Mucosa of rectum (tissue), 2 donors: ENCODE data around the gene STXBP4.

Experiments used
- H3K27ac ChIP-seq, 2 donors: one replicate each; pipeline ENCODE4 v1.7.0; 2013; ENCODE audit warnings: inconsistent platforms in 2 of 2, low read depth in 2 of 2, low read length in 2 of 2
- H3K27me3 ChIP-seq, 2 donors: one replicate each; pipeline ENCODE4 v1.7.0; 2013; ENCODE audit warnings: low read length in 2 of 2; ENCODE audit not compliant: control insufficient read depth in 2 of 2, insufficient read depth in 2 of 2
- H3K36me3 ChIP-seq, 2 donors: one replicate each; pipeline ENCODE4 v1.7.0; 2013; ENCODE audit warnings: low read length in 2 of 2; ENCODE audit not compliant: control insufficient read depth in 2 of 2, insufficient read depth in 2 of 2
- H3K4me1 ChIP-seq, 2 donors: one replicate each; pipeline ENCODE4 v1.7.0; 2013; ENCODE audit warnings: low read length in 2 of 2, mild to moderate bottlenecking in 1 of 2; ENCODE audit not compliant: control insufficient read depth in 2 of 2, insufficient read depth in 2 of 2
- H3K4me3 ChIP-seq, 2 donors: one replicate each; pipeline ENCODE4 v1.7.0; 2013; ENCODE audit warnings: low read length in 2 of 2
- H3K9ac ChIP-seq, 2 donors: one replicate each; pipeline ENCODE4 v1.7.0; 2013; ENCODE audit warnings: low read length in 2 of 2, low read depth in 1 of 2, mild to moderate bottlenecking in 1 of 2
- H3K9me3 ChIP-seq, 2 donors: one replicate each; pipeline ENCODE4 v1.7.0; 2013; ENCODE audit warnings: low read length in 2 of 2; ENCODE audit not compliant: control insufficient read depth in 2 of 2
- donor health status: healthy.
- donor health status: Normal muscosa, but diverticular disease.

STXBP4 gene

GRCh38 chr17:55158439-55158838 lies 189.9 kb downstream of the STXBP4 start:
- Histone ChIP-seq H3K4me1 (no peaks in the 10 kb centered on the region), H3K9me3 (no peaks in the 10 kb centered on the region), H3K36me3 (no peaks in the 10 kb centered on the region), H3K27ac (no peak overlapping the region), H3K4me3 (no peak overlapping the region), H3K27me3 (no peaks in the 10 kb centered on the region), H3K9ac (no peak overlapping the region)

DNA sequence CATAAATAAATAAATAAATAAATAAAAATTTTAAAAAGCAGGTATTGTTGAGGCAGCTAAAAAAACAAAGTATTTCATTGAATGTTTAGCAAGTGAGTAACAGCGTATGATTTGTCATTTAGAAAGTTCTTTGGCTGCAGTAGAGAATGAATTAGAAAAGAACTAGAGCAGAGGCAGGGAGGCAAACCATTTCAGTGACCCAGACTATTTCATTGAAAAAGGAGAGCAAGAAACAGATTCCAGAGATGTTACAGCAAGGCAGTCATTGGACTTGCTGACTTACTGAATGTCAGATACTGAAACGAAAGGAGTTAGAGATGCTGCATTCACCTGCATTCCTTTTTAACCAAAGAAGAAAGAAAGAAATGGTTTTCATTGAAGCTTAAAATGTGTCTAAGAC lies 190.7 kb downstream of the STXBP4 start:
- Histone ChIP-seq H3K27ac (no peak overlapping the region), H3K36me3 (no peaks in the 10 kb centered on the region), H3K9me3 (no peaks in the 10 kb centered on the region), H3K9ac (no peak overlapping the region), H3K27me3 (no peaks in the 10 kb centered on the region), H3K4me1 (no peaks in the 10 kb centered on the region), H3K4me3 (no peak overlapping the region)

DNA sequence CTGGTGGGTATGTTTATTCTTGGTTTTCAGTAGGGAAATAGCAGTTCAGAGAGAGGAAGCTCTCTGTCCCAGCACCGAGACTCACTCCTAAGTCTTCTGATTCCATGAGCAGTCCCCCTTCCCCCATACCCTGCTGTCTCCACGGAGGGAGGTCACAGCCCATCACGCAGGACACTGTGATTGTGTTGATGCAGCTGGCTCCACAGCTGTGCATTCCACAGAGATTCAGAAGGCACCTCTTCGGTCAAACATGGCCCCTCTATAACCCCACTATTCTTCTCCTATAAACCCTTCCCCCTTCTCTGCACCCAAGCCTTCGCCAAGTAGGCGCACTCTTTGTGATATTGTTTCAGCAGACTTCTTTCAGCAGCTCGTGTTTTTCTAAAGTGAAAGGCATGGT lies 191.9 kb downstream of the STXBP4 start:
- no peaks in the 10 kb centered on the region for H3K9me3 ChIP-seq
- H3K36me3 ChIP-seq: no peaks in the 10 kb centered on the region
- no peak overlapping the region for H3K9ac ChIP-seq
- H3K4me3 ChIP-seq: no peak overlapping the region
- H3K4me1 ChIP-seq: no peaks in the 10 kb centered on the region
- no peak overlapping the region for H3K27ac ChIP-seq
- H3K27me3 ChIP-seq: no peaks in the 10 kb centered on the region

DNA sequence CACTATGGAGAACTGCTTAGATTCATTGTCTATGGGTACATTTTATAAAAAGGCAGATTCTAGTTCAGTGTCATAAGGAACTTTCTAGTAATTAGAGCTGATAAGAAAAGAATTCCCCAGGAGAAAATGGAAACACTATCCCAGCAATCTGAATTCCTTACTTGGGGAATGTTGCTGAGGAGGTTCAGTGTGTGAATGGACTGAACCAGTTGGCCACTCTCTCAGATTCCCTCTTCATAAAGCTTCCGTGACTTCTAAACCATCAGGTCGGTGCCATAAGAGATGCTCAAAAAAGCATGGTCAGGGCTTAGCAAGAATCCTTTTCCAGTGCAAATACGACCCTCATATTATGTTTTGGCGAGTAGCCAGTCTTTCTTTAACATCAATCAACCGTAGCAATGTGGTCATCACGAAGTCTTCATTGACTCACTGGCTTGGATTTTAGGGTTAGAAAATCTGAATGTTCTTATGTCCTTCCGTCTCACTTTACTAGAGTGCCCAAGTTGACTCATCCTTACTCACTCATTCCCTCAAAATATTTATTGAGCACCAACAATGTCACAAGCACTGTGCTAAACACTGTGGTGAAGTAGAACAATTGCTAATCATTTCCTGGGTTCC lies 193.5 kb downstream of the STXBP4 start:
- H3K36me3 ChIP-seq: no peaks in the 10 kb centered on the region
- no peak overlapping the region for H3K9ac ChIP-seq
- no peaks in the 10 kb centered on the region for H3K4me1 ChIP-seq
- H3K9me3 ChIP-seq: no peaks in the 10 kb centered on the region
- H3K27me3 ChIP-seq: no peaks in the 10 kb centered on the region
- H3K4me3 ChIP-seq: no peak overlapping the region
- no peak overlapping the region for H3K27ac ChIP-seq

DNA sequence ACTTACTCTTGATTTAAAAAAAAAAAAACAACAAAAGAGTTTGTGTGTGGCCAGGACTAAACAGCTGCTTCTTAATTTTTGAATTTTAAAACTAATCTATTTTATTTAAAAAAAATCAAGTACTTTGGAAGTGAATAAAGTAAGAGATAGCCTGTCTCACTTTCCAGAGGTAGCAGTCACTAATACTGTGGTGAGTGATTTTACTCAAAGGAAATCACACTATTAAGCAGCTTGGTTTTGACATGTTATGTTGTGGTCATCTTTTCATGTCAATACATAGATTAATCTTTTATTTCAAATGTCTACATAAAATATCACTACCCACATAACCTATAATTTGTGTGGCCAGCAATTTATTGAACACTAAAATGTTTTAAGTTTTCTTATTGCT lies 194.0 kb downstream of the STXBP4 start:
- Histone ChIP-seq H3K36me3 (no peaks in the 10 kb centered on the region), H3K4me3 (no peak overlapping the region), H3K9me3 (no peaks in the 10 kb centered on the region), H3K27me3 (no peaks in the 10 kb centered on the region), H3K9ac (no peak overlapping the region), H3K27ac (no peak overlapping the region), H3K4me1 (peaks cover 0 to 4% of the 10 kb centered on the region in 2 donors)

DNA sequence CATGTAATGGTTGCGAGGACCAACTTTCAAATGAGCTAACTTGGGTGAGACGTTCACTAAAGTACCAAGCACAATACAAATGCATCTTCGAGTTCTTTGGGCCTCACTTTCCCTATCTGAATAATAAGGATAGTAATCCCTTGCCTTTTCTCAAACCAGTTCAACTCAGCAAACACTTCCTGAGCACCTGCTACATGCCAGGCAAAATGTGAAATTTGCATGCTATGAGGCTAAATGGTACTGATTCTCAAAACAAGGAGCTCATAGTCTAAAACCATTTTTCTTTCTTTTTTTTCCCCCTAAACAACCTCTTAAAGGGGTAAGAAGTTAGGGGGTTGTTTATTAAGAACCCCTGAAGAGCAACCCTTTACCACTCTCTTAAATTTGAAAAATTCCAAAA lies 194.8 kb downstream of the STXBP4 start:
- H3K4me1 ChIP-seq: peaks cover 0 to 6% of the 10 kb centered on the region in 2 donors
- no peaks in the 10 kb centered on the region for H3K9me3 ChIP-seq
- H3K36me3 ChIP-seq: no peaks in the 10 kb centered on the region
- H3K9ac ChIP-seq: no peak overlapping the region
- H3K27me3 ChIP-seq: no peaks in the 10 kb centered on the region
- no peak overlapping the region for H3K27ac ChIP-seq
- no peak overlapping the region for H3K4me3 ChIP-seq

DNA sequence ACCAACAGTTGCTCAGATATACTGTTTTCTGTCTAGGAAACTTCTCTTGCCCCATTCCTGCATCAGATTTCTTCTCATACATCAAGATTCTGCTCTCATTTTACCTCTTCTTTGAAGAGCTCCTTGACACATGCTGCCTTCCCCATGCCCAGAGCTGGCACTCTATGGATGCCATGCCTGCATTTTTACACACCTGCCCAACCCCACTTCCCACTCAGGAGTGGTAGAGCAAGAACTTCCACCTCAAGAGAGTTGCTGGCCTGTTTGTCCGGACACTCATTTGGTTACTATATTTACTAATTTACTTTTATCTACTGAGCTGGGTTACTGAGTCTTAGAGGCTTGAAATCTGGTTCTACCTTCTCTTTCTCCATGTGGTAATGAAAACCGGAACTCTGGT lies 197.9 kb downstream of the STXBP4 start:
- H3K9ac ChIP-seq: no peak overlapping the region
- no peak overlapping the region for H3K4me3 ChIP-seq
- H3K27me3 ChIP-seq: no peaks in the 10 kb centered on the region
- H3K36me3 ChIP-seq: no peaks in the 10 kb centered on the region
- H3K4me1 ChIP-seq: peaks cover 0 to 6% of the 10 kb centered on the region in 2 donors
- H3K9me3 ChIP-seq: no peaks in the 10 kb centered on the region
- H3K27ac ChIP-seq: no peak overlapping the region

DNA sequence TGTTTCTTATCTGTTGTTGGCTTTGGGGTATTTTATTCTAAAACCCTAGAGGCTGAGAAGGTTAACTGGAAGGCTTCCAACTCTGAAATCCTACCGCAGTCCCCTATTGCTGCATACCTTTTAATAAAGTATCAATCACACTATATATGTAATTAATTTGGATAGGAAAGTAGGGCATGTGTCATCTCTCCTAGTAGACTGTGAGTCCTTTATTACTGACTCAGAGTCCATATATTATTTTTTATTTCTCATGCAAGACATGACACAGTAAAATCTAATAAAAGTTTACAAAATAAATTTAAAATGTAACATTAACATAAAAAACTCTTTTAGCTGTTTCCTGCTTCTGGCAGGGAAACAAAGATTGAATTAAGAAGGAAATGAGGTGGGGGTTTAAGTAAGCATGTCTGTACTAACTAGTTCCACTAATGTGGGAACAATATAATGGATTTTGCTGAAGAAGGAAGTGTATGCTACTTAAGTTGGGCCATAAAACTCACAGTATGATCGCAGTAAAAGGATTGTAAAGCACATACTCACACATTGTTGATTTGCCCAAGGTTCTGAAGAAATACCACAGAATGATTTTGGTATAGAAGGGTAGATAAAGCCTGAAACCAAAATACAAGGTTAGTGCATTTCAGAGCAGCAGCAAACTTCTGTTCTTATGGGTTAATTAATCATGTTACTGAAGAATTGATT lies 198.6 kb downstream of the STXBP4 start:
- H3K4me1 ChIP-seq: peaks cover 0 to 6% of the 10 kb centered on the region in 2 donors
- no peak overlapping the region for H3K27ac ChIP-seq
- no peak overlapping the region for H3K4me3 ChIP-seq
- no peak overlapping the region for H3K9ac ChIP-seq
- no peaks in the 10 kb centered on the region for H3K9me3 ChIP-seq
- no peaks in the 10 kb centered on the region for H3K27me3 ChIP-seq
- no peaks in the 10 kb centered on the region for H3K36me3 ChIP-seq

DNA sequence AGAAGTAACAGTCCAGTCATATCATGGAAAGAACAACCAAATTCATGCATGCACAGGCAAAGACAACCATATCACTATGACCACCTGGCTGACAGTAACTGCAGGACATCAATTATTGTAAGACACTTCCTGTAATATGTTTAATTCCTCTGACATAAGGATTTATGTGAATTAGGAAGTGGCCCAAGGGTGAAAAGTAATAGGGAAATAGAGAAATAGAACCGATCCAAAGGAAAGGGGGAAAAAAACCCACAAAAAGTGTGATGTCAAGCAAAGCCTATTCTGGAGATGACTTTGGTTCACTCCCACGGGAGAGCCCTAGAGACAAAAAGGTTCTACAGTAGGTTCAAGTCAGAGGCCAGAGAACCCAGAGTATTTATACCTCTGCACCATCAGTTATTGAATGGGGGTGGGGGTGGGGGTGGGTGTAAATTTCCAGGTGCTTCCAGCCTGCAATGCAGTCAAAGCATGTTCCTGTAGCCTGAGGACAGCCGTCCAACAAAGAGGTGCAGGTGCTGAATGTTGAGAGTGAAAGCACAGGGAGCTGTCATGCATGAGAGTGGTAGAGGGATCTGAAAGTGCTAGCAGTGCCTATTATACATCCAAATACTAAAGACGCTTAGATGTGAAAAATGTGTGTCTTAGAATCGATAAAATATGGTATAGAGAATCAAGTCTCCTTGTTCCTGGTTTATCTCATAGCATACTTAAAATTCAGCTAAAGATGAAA lies 200.6 kb downstream of the STXBP4 start:
- peaks cover 0 to 6% of the 10 kb centered on the region in 2 donors for H3K4me1 ChIP-seq
- H3K36me3 ChIP-seq: no peaks in the 10 kb centered on the region
- no peak overlapping the region for H3K9ac ChIP-seq
- H3K9me3 ChIP-seq: no peaks in the 10 kb centered on the region
- H3K4me3 ChIP-seq: no peak overlapping the region
- no peak overlapping the region for H3K27ac ChIP-seq
- H3K27me3 ChIP-seq: no peaks in the 10 kb centered on the region

- H3K9ac ChIP-seq: no peak overlapping the region
- H3K4me1 ChIP-seq: peaks cover 0 to 6% of the 10 kb centered on the region in 2 donors
- no peaks in the 10 kb centered on the region for H3K27me3 ChIP-seq
- H3K36me3 ChIP-seq: no peaks in the 10 kb centered on the region
- H3K9me3 ChIP-seq: no peaks in the 10 kb centered on the region
- no peak overlapping the region for H3K4me3 ChIP-seq
- no peak overlapping the region for H3K27ac ChIP-seq
Measured at GRCh38 chr17:55171634-55172328, 203.2 kb downstream of the STXBP4 start.
